SJCRH30 (cell line): ENCODE measurements around the gene EPB42. TPM values are rescaled to one million over a fixed set of nuclear protein-coding genes. Genes with fewer than 3 reads are reported as not detected.
A peak's percentile ranks its signal among the peaks of the same experiment; 100 is the strongest.
"Not testable (repeated sequence)": the region's sequence is repeated elsewhere in the genome, so short reads cannot be mapped to it uniquely, and the experiment has no call there.

Source experiments
- DNase-seq, 2 experiments: peaks; one replicate each; pipeline ENCODE4 v3.0.0-alpha.2; 2015 to 2020
- H3K27ac ChIP-seq: fragments of 250-450 bp; sonication (Bioruptor Pico); 2 replicates; pipeline ENCODE4 v1.5.1; 2020; ENCODE audit warnings: mild to moderate bottlenecking, moderate library complexity
- H3K27me3 ChIP-seq: fragments of 250-450 bp; sonication (Bioruptor Pico); 2 replicates; pipeline ENCODE4 v1.5.1; 2020; ENCODE audit warnings: mild to moderate bottlenecking, moderate library complexity
- H3K36me3 ChIP-seq: fragments of 250-450 bp; sonication (Bioruptor Pico); 2 replicates; pipeline ENCODE4 v1.5.1; 2020; ENCODE audit warnings: mild to moderate bottlenecking, moderate library complexity
- H3K4me1 ChIP-seq: fragments of 250-450 bp; sonication (Bioruptor Pico); 2 replicates; pipeline ENCODE4 v1.5.1; 2020; ENCODE audit warnings: mild to moderate bottlenecking, moderate library complexity
- H3K4me3 ChIP-seq: fragments of 250-450 bp; sonication (Bioruptor Pico); 2 replicates; pipeline ENCODE4 v1.5.1; 2020; ENCODE audit warnings: mild to moderate bottlenecking, moderate library complexity
- H3K9me3 ChIP-seq: fragments of 250-450 bp; sonication (Bioruptor Pico); replicated peaks from 2 replicates; pipeline ENCODE4 v1.5.1; 2020; ENCODE audit warnings: mild to moderate bottlenecking, moderate library complexity
- total RNA-seq: library from RNA; depleted of rRNA; stranded (reverse); fragments of >200 nt; shearing (Covaris generic); gene quantifications from 2 replicates; pipeline ENCODE4 v1.2.3, GENCODE V29; 2014

EPB42 gene
- total RNA-seq, 1 experiment from 2014 or later = not detected

DNA sequence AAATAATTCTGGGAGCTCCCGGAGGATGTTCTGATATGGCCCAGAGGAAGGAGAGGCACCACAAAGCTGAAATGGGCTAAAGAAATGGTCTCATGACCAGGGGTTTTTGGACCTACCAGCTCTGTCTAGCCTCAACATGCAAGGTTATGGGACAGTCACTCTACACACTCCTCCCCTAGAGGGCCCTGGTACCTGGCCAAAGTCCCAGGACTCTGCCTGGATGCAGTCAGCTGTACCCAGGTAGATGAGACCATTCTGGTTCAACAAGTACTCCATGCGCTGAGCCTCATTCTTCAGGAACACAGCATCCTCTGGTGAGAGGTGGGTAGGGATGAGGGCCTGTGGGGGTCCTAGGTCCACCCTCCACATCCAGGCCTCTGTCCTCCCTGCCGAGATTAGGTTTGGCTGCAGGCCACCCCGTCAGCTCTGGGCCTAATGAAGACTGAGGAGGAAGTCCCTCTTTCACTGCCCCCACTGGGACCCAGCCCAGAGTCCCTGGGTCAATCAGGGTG, 9.5 kb downstream of the EPB42 start:
- no peak for DNase-seq
- Histone ChIP-seq H3K36me3 (no peaks in the 10 kb centered on the region), H3K4me3 (no peak overlapping the region), H3K27me3 (no peaks in the 10 kb centered on the region), H3K4me1 (no peaks in the 10 kb centered on the region), H3K27ac (no peak overlapping the region), H3K9me3 (no peaks in the 10 kb centered on the region)

DNA sequence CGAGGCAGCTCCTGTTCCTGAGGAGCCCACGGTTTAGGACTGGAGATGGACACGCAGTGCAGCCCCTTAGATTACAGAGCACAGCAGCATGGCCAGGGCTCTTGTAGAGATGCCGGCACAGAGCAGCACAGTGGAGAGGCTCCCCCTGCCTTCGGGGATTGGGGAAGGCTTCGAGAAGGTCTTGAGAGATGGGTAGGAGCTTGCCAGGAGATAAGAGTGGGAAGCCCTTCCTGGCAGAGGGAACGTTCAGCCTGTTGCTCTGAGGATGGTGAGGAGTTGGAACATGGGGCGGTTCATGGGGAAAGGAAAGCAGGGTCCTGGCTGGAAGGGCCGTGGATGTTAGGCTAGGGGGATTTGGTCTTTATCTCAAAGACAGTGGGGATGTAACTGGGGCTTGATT, 10.0 kb downstream of the EPB42 start:
- H3K4me3 ChIP-seq = no peak overlapping the region
- DNase-seq = no peak
- no peaks in the 10 kb centered on the region for H3K27me3 ChIP-seq
- no peaks in the 10 kb centered on the region for H3K4me1 ChIP-seq
- H3K27ac ChIP-seq = no peak overlapping the region
- no peaks in the 10 kb centered on the region for H3K9me3 ChIP-seq
- H3K36me3 ChIP-seq = no peaks in the 10 kb centered on the region

DNA sequence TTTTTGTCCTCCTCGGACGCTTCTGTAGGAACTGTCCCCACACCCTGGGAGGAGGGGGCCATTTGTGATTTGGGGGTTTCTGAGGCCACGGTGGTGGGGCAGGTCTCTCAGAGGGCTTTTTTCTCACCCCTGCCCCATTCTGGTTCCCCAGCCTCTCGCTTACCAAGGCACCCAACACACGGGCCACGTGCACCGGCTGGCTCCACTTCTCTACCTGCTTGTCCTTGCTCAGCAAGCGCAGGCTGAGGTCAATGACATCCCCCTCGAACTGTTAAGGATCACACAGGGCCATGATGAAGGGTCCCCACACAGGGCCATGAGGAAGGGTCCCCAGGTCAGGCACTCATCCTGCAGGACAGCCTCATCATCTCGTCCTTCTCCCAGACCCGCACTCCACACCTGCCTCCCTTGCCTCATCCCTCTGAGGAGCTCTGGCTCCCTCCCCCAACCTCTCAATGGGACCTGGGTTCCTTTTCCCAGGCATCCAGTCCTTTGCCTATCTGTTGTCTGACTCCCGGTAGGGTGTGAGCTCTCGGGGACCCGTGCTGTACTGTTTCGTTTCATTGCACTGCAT, 10.6 kb downstream of the EPB42 start:
- Histone ChIP-seq H3K27me3 (no peaks in the 10 kb centered on the region), H3K27ac (no peak overlapping the region), H3K4me3 (no peak overlapping the region), H3K9me3 (no peaks in the 10 kb centered on the region), H3K36me3 (no peaks in the 10 kb centered on the region), H3K4me1 (no peaks in the 10 kb centered on the region)
- no peak for DNase-seq

DNA sequence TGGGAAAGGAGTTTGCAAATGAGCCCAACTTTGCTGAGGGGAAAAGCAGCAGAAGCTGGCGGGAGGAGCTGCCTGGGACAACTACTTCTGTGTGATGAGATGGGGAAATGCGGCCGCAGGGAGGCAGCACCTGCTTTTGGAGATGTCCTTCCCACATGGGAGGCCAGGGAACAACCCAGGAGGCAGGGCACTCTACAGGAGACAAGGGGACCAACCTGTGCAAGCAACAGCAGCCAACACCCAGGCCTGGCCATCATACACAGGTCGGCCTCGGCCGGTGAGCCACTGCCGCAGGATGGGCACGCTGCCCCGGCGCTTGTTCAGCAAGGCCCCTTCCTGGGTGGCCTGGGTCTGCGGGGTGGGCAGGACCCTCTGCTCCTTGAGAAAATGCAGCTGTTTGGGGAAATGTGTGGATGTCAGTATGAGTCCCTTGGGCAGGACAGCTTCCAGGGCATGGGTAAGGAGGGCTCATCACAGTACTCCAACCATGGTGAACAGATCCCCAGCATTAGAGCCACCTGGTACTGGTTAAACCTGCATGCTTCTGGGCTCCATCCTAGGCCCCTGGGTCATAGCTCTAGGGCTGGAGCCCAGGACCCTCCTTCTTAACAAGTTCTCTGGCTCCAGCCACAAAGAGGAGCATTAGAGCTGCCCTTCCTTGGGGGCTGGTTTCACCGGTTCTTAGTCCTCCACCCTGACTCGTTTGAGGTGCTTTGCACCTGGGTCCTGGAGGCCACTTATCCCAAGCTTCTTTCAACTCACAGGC, 11.6 kb downstream of the EPB42 start:
- no peak for DNase-seq
- no peak overlapping the region for H3K4me3 ChIP-seq
- no peaks in the 10 kb centered on the region for H3K4me1 ChIP-seq
- H3K27me3 ChIP-seq = no peaks in the 10 kb centered on the region
- no peaks in the 10 kb centered on the region for H3K36me3 ChIP-seq
- no peaks in the 10 kb centered on the region for H3K9me3 ChIP-seq
- H3K27ac ChIP-seq = no peak overlapping the region

DNA sequence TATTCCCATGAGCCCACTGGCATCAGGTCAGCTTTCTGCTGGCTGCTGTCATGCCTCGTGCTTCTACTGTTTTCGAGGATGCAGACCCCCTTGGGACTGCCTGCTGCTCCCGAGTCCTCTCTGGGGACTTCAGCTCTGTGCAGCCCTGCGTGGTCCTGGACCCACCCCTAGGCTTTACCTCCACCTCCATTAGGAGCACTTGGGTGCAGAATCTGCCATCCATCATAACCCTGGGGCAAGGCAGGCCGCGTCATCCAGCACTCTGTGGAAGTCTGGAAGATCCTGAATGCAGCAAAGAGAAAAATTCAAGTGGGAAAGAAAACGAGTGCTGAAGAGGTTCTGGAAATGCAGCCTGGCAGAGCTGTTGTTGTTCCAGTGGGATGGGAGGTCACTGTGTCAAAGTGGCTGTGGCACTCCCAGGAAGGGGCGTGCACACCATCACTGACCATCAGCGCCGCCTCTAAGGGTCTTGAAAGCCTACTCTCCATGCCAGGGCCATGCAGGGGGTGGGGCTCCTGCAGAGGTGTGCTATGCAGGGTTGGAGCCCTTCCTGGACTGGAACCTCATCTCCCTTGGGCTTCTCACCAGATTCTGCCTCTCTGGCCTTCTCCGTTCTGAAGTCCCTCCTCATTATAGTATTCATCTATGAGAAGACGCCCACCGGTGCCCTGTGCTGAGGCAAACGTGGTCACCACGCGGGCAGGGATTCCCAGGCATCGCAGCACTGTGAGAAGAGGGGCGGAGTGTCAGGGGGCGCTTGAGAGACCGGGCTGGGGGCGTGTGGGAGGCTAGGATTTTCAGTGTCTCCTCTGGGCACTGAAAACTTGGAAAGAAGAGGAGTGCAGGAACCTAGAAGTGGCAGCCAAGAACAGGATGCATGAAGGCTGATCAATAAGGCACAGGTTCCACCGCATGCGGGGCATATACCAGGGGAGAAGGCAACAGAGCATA, 12.5 kb downstream of the EPB42 start:
- H3K27me3 ChIP-seq = no peaks in the 10 kb centered on the region
- no peak overlapping the region for H3K27ac ChIP-seq
- no peak for DNase-seq

DNA sequence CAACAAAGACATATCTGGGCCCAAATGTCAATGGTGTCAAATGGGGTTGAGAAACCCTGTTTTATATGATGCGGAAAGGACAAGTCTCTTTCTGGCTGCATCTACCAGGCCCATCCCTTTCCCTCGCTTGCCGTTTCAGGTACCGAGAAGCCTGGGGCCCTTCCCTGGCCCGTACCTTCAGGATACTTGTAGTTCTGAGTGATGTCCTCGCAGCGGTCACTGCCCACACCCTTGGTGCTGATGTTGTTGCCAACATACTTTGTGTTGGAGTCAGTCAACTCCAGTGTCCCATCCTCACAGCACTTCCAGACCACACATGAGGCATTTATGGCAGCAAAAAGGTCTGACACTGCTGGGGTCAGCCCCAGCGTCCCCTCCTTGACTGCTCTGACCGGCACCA, 13.8 kb downstream of the EPB42 start:
- no peak for DNase-seq
- H3K27ac ChIP-seq = no peak overlapping the region
- no peaks in the 10 kb centered on the region for H3K4me1 ChIP-seq
- no peaks in the 10 kb centered on the region for H3K36me3 ChIP-seq
- no peak overlapping the region for H3K4me3 ChIP-seq
- H3K27me3 ChIP-seq = no peaks in the 10 kb centered on the region
- no peaks in the 10 kb centered on the region for H3K9me3 ChIP-seq

More for the DNA sequence above, 12.5 kb downstream of the EPB42 start:
- Histone ChIP-seq H3K4me1 (no peaks in the 10 kb centered on the region), H3K36me3 (no peaks in the 10 kb centered on the region), H3K9me3 (no peaks in the 10 kb centered on the region), H3K4me3 (no peak overlapping the region)

DNA sequence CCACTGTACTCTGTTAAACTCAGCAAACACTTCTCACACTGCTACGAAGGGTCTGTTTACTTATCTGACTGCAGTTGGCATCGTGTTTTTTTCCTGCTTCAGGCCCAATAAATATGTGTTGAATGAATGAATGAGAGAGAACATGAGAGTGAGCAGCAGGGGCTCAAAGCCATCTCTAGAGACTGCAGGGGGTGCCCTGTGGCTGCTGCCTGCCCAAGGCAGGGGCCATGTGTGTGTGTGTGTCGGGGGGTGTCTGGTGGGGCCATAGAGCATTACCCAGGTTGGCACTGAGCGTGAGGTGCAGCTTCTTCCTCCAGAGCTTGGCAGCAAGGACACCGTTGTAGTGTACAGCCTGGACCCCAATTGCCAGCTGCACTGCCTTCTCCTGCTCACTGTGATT, 14.8 kb downstream of the EPB42 start:
- no peaks in the 10 kb centered on the region for H3K36me3 ChIP-seq
- no peaks in the 10 kb centered on the region for H3K9me3 ChIP-seq
- H3K27me3 ChIP-seq = no peaks in the 10 kb centered on the region
- H3K4me3 ChIP-seq = no peak overlapping the region
- no peaks in the 10 kb centered on the region for H3K4me1 ChIP-seq
- no peak overlapping the region for H3K27ac ChIP-seq
- DNase-seq = no peak

DNA sequence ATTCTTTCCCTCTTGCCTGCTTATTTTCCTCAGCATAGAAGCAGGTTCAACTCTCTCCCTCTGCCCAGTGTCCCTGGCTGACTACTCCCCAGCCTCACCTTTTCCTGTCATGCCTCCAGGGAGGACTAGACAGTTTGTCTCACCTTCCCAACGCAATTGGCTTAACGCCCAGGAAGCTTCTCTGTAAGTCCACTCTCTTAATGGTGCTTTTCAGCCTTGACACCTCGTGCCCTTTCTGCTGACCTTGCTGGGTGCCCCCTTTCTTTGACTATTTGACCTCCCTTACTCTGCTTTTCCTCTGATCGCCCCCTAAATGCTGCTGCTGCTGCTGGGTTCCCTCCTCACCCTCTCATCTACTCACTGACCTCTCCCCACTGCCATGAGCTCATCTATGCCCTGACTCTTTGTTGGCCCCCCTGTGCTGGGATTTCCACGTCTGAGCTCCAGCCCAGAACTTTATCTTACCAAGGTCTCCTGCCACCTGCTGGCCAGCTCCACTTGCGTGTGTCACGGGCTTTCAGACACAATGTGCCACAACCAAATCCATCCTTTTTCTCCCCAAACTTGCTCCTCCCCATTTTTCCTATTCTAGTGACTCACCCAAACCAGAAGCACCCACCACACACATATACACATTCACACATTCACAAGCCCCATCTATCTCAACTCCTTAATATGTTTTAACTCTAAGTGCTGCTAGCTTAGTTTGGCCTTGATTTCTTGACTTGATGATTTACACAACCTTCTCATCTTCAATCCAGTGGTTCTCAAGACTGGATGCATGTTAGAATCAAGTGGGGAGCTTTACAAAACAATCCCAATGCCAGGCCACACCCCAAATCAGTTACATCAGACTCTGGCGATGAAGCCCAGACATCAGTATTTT, 16.6 kb downstream of the EPB42 start:
- no peak overlapping the region for H3K4me3 ChIP-seq
- no peaks in the 10 kb centered on the region for H3K4me1 ChIP-seq
- no peaks in the 10 kb centered on the region for H3K9me3 ChIP-seq
- no peaks in the 10 kb centered on the region for H3K27me3 ChIP-seq
- H3K36me3 ChIP-seq = no peaks in the 10 kb centered on the region
- peak; percentile 30 to 49 for DNase-seq
- H3K27ac ChIP-seq = no peak overlapping the region

DNA sequence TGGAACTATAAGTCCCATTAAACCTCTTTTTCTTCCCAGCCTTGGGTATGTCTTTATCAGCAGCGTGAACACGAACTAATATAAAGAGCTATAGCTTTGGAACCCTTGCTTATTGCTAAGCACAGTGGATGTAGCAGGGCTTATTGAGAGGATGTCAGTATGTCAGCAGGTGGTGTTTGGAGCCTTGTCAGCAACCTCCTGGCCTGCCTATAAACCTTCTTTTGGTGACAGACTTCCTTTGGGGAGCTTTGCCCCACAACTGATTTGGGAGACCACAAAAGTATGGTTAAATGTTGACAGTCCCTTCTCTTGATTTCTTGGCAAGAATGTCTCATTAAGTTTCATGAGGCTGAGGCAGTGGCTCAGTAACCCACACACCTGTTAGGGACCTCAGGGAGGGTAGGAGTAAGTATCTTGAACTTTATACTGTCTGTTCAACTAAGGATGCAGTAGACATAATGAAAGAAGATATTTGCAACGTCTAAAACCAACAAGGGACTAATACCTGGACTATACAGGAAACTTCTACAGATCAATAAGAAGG, 20.8 kb downstream of the EPB42 start:
- Histone ChIP-seq H3K27me3 (no peaks in the 10 kb centered on the region), H3K4me1 (no peaks in the 10 kb centered on the region), H3K27ac (no peak overlapping the region), H3K36me3 (no peaks in the 10 kb centered on the region), H3K4me3 (no peak overlapping the region), H3K9me3 (no peaks in the 10 kb centered on the region; the same call in 1 of the 2 replicates)
- no peak for DNase-seq

DNA sequence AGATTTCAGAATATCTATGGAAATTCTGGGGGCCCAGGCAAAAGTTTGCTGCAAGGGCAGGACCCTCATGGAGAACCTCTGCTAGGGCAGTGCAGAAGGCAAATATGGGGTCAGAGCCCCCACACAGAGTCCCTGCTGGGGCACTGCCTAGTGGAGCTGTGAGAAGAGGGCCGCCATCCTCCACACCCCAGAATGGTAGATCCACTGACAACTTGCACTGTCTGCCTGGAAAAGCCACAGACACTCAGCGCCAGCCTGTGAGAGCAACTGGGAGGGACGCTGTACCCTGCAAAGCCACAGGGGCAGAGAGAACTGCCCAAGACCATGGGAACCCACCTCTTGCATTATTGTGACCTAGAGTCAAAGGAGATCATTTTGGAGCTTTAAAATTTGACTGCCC, 21.8 kb downstream of the EPB42 start:
- no peak for DNase-seq
- Histone ChIP-seq H3K36me3 (no peaks in the 10 kb centered on the region), H3K9me3 (no peaks in the 10 kb centered on the region; the same call in 1 of the 2 replicates), H3K27me3 (no peaks in the 10 kb centered on the region), H3K4me1 (no peaks in the 10 kb centered on the region), H3K27ac (no peak overlapping the region), H3K4me3 (no peak overlapping the region)

DNA sequence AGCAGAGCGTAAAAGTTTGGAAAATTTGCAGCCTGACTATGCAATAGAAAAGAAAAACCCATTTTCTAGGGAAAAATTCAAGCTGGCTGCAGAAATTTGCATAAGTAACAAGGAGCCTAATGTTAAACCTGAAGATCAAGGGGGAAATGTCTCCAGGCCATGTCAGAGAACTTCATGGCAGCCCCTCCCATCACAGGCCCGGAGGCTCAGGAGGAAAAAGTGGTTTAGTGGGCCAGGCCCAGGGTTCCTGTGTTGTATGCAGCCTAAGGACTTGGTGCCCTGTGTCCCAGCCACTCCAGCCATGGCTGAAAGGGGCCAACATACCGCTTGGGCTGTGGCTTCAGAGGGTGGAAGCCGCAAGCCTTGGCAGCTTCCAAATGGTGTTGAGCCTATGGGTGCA, 22.3 kb downstream of the EPB42 start:
- not testable (repeated sequence) for H3K4me3 ChIP-seq, H3K36me3 ChIP-seq, H3K27me3 ChIP-seq, H3K27ac ChIP-seq, DNase-seq, H3K4me1 ChIP-seq, H3K9me3 ChIP-seq

DNA sequence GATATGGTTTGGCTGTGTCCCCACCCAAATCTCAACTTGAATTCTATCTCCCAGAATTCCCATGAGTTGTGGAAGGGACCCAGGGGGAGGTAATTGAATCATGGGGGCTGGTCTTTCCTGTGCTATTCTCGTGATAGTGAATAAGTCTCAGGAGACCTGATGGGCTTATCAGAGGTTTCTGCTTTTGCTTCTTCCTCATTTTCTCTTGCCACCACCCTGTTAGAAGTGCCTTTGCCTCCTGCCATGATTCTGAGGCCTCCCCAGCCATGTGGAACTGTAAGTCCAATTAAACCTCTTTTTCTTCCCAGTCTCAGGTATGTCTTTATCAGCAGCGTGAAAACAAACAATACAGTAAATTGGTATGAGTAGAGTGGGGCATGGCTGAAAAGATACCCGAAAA, 23.0 kb downstream of the EPB42 start:
- not testable (repeated sequence) for H3K27me3 ChIP-seq, H3K36me3 ChIP-seq, H3K9me3 ChIP-seq, H3K27ac ChIP-seq, H3K4me1 ChIP-seq, H3K4me3 ChIP-seq, DNase-seq

DNA sequence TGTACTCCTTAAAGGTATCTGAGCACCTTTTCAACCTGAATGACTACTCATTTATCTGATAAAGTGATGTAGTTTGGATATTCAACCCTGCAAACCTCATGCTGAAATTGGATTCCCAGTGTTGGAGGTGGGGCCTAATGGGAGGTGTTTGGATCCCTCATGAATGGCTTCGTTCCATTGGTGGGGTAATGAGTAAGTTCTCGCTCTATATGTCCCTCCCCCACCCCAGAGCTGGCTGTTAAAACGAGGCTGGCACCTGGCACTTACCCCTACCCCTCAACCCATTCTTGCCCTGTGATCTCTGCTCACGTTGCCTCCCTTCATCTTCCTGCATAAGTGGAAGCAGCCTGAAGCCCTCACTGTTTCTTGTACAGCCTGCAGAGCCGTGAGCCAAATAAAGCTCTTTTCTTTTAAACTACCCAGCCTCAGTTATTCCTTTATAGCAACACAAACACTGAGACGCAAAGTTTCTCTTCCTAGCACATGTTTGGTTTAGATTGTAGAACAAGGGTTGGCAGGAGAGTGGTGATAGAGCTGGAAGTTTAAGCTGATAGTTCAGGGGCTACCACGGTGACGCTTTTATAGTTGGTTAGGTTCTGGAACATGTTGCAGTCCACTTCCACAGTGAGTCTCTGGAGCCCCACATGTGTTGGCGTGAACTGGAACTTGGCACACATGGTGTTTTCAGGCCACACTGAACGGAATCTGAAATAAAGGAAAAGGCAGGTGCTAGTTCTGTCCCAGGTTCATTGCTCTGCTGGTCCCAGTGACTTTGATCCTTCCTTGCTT, 23.9 kb downstream of the EPB42 start:
- H3K9me3 ChIP-seq = no peaks in the 10 kb centered on the region; the same call in 1 of the 2 replicates
- no peaks in the 10 kb centered on the region for H3K4me1 ChIP-seq
- H3K4me3 ChIP-seq = no peak overlapping the region
- H3K27ac ChIP-seq = no peak overlapping the region
- H3K36me3 ChIP-seq = peaks cover 5% of the 10 kb centered on the region; the same call in 1 of the 2 replicates
- no peaks in the 10 kb centered on the region for H3K27me3 ChIP-seq
- DNase-seq = no peak
